Kidney (tissue), 14 donors: ENCODE measurements around the gene PTPRM. TPM values are rescaled to one million over a fixed set of nuclear protein-coding genes. Genes with fewer than 3 reads are reported as not detected.
A peak's percentile ranks its signal among the peaks of the same experiment; 100 is the strongest.

Experiments used
- DNase-seq, 5 donors: peaks; one replicate each; pipeline ENCODE4 v3.0.0-alpha.2; 2013 to 2020
- FAIRE-seq: peaks from 2 replicates; lab custom pipeline; 2012; peaks lifted over from hg19 to GRCh38; lab: Jason Lieb, UNC
- H3K27ac ChIP-seq, 2 donors: one replicate each; pipeline ENCODE4 v1.7.0; 2013; ENCODE audit warnings: low read depth in 2 of 2, low read length in 2 of 2, inconsistent platforms in 1 of 2
- H3K27me3 ChIP-seq: one replicate; pipeline ENCODE4 v1.7.1; 2013; ENCODE audit warnings: low read length, inconsistent platforms; ENCODE audit not compliant: control insufficient read depth, insufficient read depth
- H3K36me3 ChIP-seq, 3 donors: one replicate each; pipeline versions ENCODE4 v1.7.0 to v1.7.1; 2013; ENCODE audit warnings: low read length in 3 of 3, control low read depth in 1 of 3, inconsistent platforms in 1 of 3; ENCODE audit not compliant: insufficient read depth in 3 of 3, control insufficient read depth in 2 of 3
- H3K4me1 ChIP-seq, 3 donors: one replicate each; pipeline versions ENCODE4 v1.7.0 to v1.7.1; 2013; ENCODE audit warnings: low read length in 3 of 3, inconsistent platforms in 1 of 3, low read depth in 1 of 3; ENCODE audit not compliant: control insufficient read depth in 2 of 3, insufficient read depth in 2 of 3
- H3K4me3 ChIP-seq, 3 donors: one replicate each; pipeline versions ENCODE4 v1.7.0 to v1.8.1; 2013; ENCODE audit warnings: low read length in 3 of 3, control low read depth in 1 of 3, inconsistent platforms in 1 of 3
- H3K9ac ChIP-seq, 3 donors: one replicate each; pipeline versions ENCODE4 v1.7.0 to v1.7.1; 2013; ENCODE audit warnings: low read length in 3 of 3, control low read depth in 1 of 3, inconsistent platforms in 1 of 3
- H3K9me3 ChIP-seq, 3 donors: one replicate each; pipeline versions ENCODE4 v1.7.0 to v1.7.1; 2013; ENCODE audit warnings: low read length in 3 of 3, control low read depth in 1 of 3, inconsistent platforms in 1 of 3; ENCODE audit not compliant: control insufficient read depth in 2 of 3, insufficient read depth in 1 of 3
- intact Hi-C: fragments of 100-400 bp; cut with DNase I; formaldehyde crosslinking; loops from one replicate; pipeline ENCODE4 v1.11.1; 2022
- polyA plus RNA-seq: library from polyadenylated mRNA; stranded (reverse); fragments of 350-450 nt; fragmentation: Illumina TruSeq; extraction: RNeasy Lipid Tissue Mini Kit (QIAGEN cat#74804); gene quantifications from one replicate; pipeline ENCODE4 v1.2.3, GENCODE V29; 2014; ENCODE audit warnings: low read depth, low replicate concordance; ENCODE audit not compliant: insufficient read depth
- total RNA-seq: library from RNA; stranded (reverse); fragmentation: NEBNext Ultra II Directional; extraction: Animal tissue kit (Norgen Biotek cat#: 25700); gene quantifications from one replicate; pipeline ENCODE4 v1.2.1, GENCODE V29; 2021
- TF ChIP-seq, protein P1 (sequence below): IDR thresholded peaks from 3 replicates; pipeline ENCODE4 v1.5.1; 2012; ENCODE audit warnings: mild to moderate bottlenecking, moderate library complexity, borderline replicate concordance; ENCODE audit not compliant: insufficient read depth; ENCODE audit errors: extremely low read depth
- donor health status: control.
- donor health status: control.
- donor health status: control.
- donor health status: control.
- donor health status: control.
- donor health status: DM: yes; HTN: yes; CAD: no.
- donor health status: Normal renal cell carcinoma (clear cell type).

Gene PTPRM
- total and polyA plus RNA-seq, 2 donors from 2014 or later: 52.4 to 98.9 TPM

DNA sequence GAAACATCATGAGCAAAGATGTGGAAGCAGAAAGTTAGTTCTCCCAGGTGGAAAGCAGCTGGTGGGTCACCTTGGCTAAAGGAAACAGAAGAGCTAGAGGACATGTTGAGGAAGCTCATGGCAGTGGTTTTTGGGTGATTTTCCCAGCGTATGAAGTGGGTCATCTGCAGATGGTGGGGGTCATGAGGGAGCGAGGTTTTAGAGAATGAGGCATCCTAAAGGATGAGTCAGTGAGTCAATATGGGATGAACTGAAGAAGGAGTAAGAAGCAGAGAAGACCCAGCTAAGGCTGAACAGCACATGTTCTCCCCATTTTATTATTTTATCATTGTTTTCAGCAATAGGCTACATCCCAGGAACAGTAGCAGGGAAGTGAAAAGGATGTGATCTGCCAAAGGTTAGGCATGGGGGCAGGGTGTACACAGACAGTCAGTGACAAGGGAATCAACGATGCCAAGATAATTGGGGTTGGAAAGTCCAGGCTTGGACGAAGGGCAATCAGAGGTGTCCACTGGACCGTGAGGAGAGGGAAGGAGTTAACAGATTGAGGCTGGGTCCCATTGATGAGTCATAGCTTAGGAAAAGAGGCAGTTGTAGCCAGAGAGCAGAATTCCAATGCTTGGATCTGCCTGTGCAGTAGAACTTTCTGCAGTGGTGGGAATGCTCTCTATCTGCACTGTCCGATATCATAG is 752.8 kb downstream of the PTPRM start:
- no peaks in the 10 kb centered on the region for H3K9me3 ChIP-seq
- H3K9ac ChIP-seq: no peak overlapping the region
- intact Hi-C loops: no loop called here
- TF ChIP-seq, protein P1, sequence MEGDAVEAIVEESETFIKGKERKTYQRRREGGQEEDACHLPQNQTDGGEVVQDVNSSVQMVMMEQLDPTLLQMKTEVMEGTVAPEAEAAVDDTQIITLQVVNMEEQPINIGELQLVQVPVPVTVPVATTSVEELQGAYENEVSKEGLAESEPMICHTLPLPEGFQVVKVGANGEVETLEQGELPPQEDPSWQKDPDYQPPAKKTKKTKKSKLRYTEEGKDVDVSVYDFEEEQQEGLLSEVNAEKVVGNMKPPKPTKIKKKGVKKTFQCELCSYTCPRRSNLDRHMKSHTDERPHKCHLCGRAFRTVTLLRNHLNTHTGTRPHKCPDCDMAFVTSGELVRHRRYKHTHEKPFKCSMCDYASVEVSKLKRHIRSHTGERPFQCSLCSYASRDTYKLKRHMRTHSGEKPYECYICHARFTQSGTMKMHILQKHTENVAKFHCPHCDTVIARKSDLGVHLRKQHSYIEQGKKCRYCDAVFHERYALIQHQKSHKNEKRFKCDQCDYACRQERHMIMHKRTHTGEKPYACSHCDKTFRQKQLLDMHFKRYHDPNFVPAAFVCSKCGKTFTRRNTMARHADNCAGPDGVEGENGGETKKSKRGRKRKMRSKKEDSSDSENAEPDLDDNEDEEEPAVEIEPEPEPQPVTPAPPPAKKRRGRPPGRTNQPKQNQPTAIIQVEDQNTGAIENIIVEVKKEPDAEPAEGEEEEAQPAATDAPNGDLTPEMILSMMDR: no peak
- FAIRE-seq (no peak), DNase-seq (no peak)
- H3K27me3 ChIP-seq: no peaks in the 10 kb centered on the region
- no peak overlapping the region for H3K27ac ChIP-seq
- H3K4me3 ChIP-seq: no peak overlapping the region
- peaks cover 0 to 5% (median 0%) of the 10 kb centered on the region in 3 donors for H3K36me3 ChIP-seq
- no peaks in the 10 kb centered on the region for H3K4me1 ChIP-seq

DNA sequence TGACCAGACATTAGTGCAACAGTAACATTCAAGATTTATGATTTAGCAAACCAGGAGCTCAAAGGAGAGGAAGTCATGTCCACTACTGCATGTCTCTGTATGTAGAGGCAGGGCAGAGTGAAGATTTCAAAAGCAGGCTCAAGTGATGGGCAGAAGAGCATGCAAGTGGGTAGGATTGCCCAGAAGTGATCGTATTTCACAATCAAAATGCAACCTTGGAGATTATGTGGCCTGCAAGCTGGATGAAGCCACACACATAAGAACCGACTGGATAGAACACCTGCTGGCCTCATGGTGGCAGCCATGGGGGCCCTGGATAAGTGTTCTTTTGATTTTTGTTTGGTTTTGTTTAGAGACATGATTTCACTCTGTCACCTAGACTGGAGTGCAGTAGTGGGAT is 755.4 kb downstream of the PTPRM start:
- DNase-seq: peak in 1 of 5 donors; percentile 8
- Histone ChIP-seq H3K36me3 (no peaks in the 10 kb centered on the region), H3K9ac (no peak overlapping the region), H3K9me3 (no peaks in the 10 kb centered on the region), H3K27ac (no peak overlapping the region), H3K27me3 (no peaks in the 10 kb centered on the region), H3K4me1 (peaks cover 0 to 2% (median 0%) of the 10 kb centered on the region in 3 donors), H3K4me3 (no peak overlapping the region)
- intact Hi-C loops: no loop called here
- TF ChIP-seq, protein P1: no peak
- no peak for FAIRE-seq

DNA sequence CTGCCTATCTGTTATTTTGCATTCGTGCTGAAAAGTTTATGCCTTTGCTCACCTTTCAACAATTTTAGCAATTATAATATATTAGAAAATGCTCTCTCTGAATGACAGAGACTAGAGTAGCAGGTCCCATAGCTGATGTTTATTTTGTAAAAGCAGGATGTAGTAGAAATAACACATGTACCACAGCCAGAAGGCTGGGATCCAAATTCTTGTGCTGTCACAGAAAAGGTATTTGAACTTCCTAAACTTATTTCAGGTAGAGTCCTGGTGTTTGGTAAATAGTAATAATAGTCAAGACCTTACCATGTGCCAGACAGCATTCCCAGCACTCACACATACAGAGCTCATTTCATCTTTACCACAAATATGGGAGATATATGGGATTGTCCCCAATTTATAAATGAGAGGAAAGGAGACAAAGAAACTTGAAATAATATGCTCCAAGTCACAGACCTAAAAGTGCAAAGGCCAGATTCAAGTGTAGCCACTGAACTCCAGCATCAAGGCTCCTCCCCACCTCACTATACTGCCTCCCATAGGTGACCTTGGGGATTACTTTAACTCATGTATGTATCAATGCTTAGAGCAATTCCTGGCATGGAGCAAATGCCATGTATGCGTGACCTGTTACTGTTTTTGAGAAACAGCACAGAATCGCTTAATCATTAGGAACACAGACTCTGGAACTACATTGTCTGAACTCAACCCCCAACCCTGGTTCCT is 757.4 kb downstream of the PTPRM start:
- intact Hi-C loops: no loop called here
- Histone ChIP-seq H3K4me3 (no peak overlapping the region), H3K27ac (no peak overlapping the region), H3K36me3 (no peaks in the 10 kb centered on the region), H3K4me1 (peaks cover 0 to 2% (median 0%) of the 10 kb centered on the region in 3 donors), H3K27me3 (no peaks in the 10 kb centered on the region), H3K9ac (no peak overlapping the region), H3K9me3 (no peaks in the 10 kb centered on the region)
- TF ChIP-seq, protein P1: no peak
- DNase-seq (no peak), FAIRE-seq (no peak)
